ENCODE results near the gene GPR142. TPM values are rescaled to one million over a fixed set of nuclear protein-coding genes. Genes with fewer than 3 reads are reported as not detected.

The GPR142 gene
- polyA plus RNA-seq, 1 donor (not counting 4 experiments of a cell fraction or from before 2014, with no cell fraction given) = not detected

DNA sequence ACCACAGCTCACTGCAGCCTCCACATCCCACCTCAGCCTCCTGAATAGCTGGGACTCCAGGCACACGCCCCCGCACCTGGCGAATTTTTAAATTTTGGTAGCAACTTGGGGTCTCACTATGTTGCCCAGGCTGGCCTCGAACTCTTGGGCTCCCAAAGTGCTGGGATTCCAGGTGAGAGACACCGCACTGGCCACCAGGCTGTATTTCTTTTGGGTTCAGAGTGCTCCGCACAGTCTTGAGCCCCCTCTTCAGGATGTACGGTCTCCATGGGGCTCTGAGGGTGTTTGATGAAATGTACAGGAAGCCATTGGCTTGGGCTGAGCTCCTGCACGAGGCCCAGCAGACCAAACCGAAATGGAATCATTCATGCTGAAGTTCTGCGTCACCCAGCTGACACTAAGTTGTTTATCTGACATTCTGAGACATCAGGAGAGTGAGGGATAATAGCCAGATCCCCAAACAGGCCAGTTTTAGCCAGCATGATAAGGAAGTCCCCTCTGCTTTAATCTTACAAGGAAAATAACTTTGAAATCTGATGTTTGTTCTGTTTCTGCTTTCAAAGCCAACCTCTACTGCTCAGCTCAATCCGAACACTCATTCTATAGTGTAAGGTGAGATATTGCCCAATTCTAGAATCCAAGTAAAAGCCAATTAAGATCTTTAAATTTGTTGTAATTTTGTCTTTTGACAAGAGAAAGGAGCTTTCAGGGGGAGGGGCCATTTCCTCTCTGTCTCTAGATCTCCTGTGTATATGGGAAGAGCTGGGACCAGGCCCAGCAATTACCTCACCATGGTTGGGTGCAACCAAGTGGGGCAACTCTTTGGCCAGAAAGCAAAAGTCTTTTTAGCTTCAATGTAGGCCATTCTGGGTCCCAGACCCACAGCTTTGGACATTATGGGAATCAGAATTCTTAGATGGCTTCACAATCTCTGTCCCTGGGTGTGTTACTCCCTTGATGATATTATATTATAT is 23.7 kb downstream of the GPR142 start:
- H3K36me3 ChIP-seq (ENCODE audit: control insufficient read depth in 2 of 2, extremely low read depth in 1 of 2, insufficient read depth in 2 of 2, low read length in 2 of 2) = no peaks in the 10 kb centered on the region
- no peak for FAIRE-seq
- H3K9me3 ChIP-seq (ENCODE audit: control insufficient read depth, low read depth, low read length) = no peaks in the 10 kb centered on the region
- no peak overlapping the region for H3K4me3 ChIP-seq (ENCODE audit: control insufficient read depth in 2 of 3, extremely low read depth in 1 of 3, insufficient read depth in 2 of 3, low read depth in 1 of 3, low read length in 3 of 3)
- H3K9me1 ChIP-seq (ENCODE audit: control insufficient read depth, extremely low read depth, insufficient read depth, low read length) = no peaks in the 10 kb centered on the region
- H3K27ac ChIP-seq (ENCODE audit: control insufficient read depth, insufficient read depth, low read length) = no peak overlapping the region
- DNase-seq (ENCODE audit: low read depth, low spot score) = no peak
- H3K4me2 ChIP-seq (ENCODE audit: control insufficient read depth, extremely low read depth, insufficient read depth, low read depth, low read length) = no peak overlapping the region
- H4K20me1 ChIP-seq (ENCODE audit: control insufficient read depth, extremely low read depth, insufficient read depth, low read length) = peaks cover 2% of the 10 kb centered on the region
- H2AFZ ChIP-seq (ENCODE audit: control insufficient read depth, low read length) = no peak overlapping the region
- no peaks in the 10 kb centered on the region for H3K4me1 ChIP-seq (ENCODE audit: control insufficient read depth, extremely low read depth, insufficient read depth, low read length)
- H3K27me3 ChIP-seq (ENCODE audit: control insufficient read depth, extremely low read depth, insufficient read depth, low read length) = peaks cover 21% of the 10 kb centered on the region
- H3K79me2 ChIP-seq (ENCODE audit: control insufficient read depth, insufficient read depth, low read length) = no peaks in the 10 kb centered on the region
- no peak overlapping the region for H3K9ac ChIP-seq (ENCODE audit: control insufficient read depth, extremely low read depth, insufficient read depth, low read length)
- dilution Hi-C loops (cut with MboI; ENCODE audit: extremely low pct_ligation_motif_present, low sequenced_read_pairs) = no loop called here
- TF ChIP-seq, protein P1, sequence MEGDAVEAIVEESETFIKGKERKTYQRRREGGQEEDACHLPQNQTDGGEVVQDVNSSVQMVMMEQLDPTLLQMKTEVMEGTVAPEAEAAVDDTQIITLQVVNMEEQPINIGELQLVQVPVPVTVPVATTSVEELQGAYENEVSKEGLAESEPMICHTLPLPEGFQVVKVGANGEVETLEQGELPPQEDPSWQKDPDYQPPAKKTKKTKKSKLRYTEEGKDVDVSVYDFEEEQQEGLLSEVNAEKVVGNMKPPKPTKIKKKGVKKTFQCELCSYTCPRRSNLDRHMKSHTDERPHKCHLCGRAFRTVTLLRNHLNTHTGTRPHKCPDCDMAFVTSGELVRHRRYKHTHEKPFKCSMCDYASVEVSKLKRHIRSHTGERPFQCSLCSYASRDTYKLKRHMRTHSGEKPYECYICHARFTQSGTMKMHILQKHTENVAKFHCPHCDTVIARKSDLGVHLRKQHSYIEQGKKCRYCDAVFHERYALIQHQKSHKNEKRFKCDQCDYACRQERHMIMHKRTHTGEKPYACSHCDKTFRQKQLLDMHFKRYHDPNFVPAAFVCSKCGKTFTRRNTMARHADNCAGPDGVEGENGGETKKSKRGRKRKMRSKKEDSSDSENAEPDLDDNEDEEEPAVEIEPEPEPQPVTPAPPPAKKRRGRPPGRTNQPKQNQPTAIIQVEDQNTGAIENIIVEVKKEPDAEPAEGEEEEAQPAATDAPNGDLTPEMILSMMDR (optimal IDR thresholded peaks at IDR 0.05 in 1 of 3, IDR thresholded peaks at IDR 0.05 in 1 of 3, conservative IDR thresholded peaks at IDR 0.05 in 1 of 3; ENCODE audit: extremely low read depth in 1 of 3, insufficient read depth in 2 of 3, low read length in 3 of 3) = no peak
- TF ChIP-seq EZH2 (IDR thresholded peaks at IDR 0.05; ENCODE audit: low read length) = no peak

DNA sequence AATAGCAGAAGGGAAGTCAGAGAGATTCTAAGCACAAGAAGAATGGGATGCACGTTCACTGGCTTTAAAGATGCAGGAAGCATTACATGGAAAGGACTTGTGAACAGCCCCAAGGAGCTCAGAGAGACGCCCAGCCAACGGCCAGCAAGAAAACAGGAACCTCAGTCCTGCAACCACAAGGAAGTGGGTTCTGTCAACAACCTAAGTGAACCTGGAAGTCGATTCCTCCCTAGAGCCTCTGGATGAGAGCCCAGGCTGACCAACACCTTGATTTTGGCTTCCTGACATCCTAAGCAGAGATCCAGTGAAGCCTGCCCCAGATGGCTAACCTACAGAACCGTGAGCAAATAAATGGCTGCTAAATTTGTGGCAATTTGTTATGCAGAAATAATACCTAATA is 24.5 kb downstream of the GPR142 start:
- H3K27ac ChIP-seq (ENCODE audit: control insufficient read depth, insufficient read depth, low read length) = no peak overlapping the region
- no peaks in the 10 kb centered on the region for H3K9me1 ChIP-seq (ENCODE audit: control insufficient read depth, extremely low read depth, insufficient read depth, low read length)
- no peak overlapping the region for H3K4me3 ChIP-seq (ENCODE audit: control insufficient read depth in 2 of 3, extremely low read depth in 1 of 3, insufficient read depth in 2 of 3, low read depth in 1 of 3, low read length in 3 of 3)
- no peak for FAIRE-seq
- DNase-seq (ENCODE audit: low read depth, low spot score) = no peak
- H2AFZ ChIP-seq (ENCODE audit: control insufficient read depth, low read length) = no peak overlapping the region
- no peaks in the 10 kb centered on the region for H3K36me3 ChIP-seq (ENCODE audit: control insufficient read depth in 2 of 2, extremely low read depth in 1 of 2, insufficient read depth in 2 of 2, low read length in 2 of 2)
- peaks cover 2% of the 10 kb centered on the region for H4K20me1 ChIP-seq (ENCODE audit: control insufficient read depth, extremely low read depth, insufficient read depth, low read length)
- H3K9me3 ChIP-seq (ENCODE audit: control insufficient read depth, low read depth, low read length) = no peaks in the 10 kb centered on the region
- peaks cover 20% of the 10 kb centered on the region for H3K27me3 ChIP-seq (ENCODE audit: control insufficient read depth, extremely low read depth, insufficient read depth, low read length)
- no peaks in the 10 kb centered on the region for H3K4me1 ChIP-seq (ENCODE audit: control insufficient read depth, extremely low read depth, insufficient read depth, low read length)
- no peaks in the 10 kb centered on the region for H3K79me2 ChIP-seq (ENCODE audit: control insufficient read depth, insufficient read depth, low read length)
- H3K9ac ChIP-seq (ENCODE audit: control insufficient read depth, extremely low read depth, insufficient read depth, low read length) = no peak overlapping the region
- dilution Hi-C loops (cut with MboI; ENCODE audit: extremely low pct_ligation_motif_present, low sequenced_read_pairs) = no loop called here
- no peak overlapping the region for H3K4me2 ChIP-seq (ENCODE audit: control insufficient read depth, extremely low read depth, insufficient read depth, low read depth, low read length)
- TF ChIP-seq, protein P1 (optimal IDR thresholded peaks at IDR 0.05 in 1 of 3, IDR thresholded peaks at IDR 0.05 in 1 of 3, conservative IDR thresholded peaks at IDR 0.05 in 1 of 3; ENCODE audit: extremely low read depth in 1 of 3, insufficient read depth in 2 of 3, low read length in 3 of 3) = no peak
- TF ChIP-seq EZH2 (IDR thresholded peaks at IDR 0.05; ENCODE audit: low read length) = no peak

Measured in keratinocyte (primary cell).